H1 (cell line): ENCODE measurements around the gene RAB3C. TPM values are rescaled to one million over a fixed set of nuclear protein-coding genes. Genes with fewer than 3 reads are reported as not detected.

Source experiments
- CHD7 ChIP-seq: fragments of 300-600 bp; sonication (generic); IDR thresholded peaks from 2 replicates; pipeline ENCODE4 v1.7.1; 2012; ENCODE audit warnings: low read length, moderate library complexity, mild to moderate bottlenecking, inconsistent platforms; ENCODE audit not compliant: insufficient replicate concordance
- polyA plus RNA-seq, 7 experiments: library from polyadenylated mRNA; depleted of rRNA in 3 of 7; stranded (reverse) in 5 of 7; unstranded in 2 of 7; fragments of >200 nt in 5 of 7; fragments of 200-250 nt in 2 of 7; gene quantifications; 1 replicate in 5 of 7; 2 replicates in 1 of 7; 4 replicates in 1 of 7; pipeline versions ENCODE4 v1.2.1 to v1.2.3, GENCODE V29; 2011 to 2013; ENCODE audit warnings: missing spikeins in 2 of 7, mixed read lengths in 2 of 7
- total RNA-seq: library from RNA; stranded (reverse); fragmentation: NEBNext Ultra II Directional; extraction: Animal tissue kit (Norgen Biotek cat#: 25700); gene quantifications from 2 replicates; pipeline ENCODE4 v1.2.1, GENCODE V29; 2021

Gene RAB3C
- total and polyA plus RNA-seq, 2 of the 8 experiments (the other 6 are each of a cell fraction or from before 2014, with no cell fraction given): 14.7 to 18.3 TPM

GRCh38 chr5:58755397-58755796 lies 172.5 kb downstream of the RAB3C start (continued):
- TF ChIP-seq CHD7: no peak
